NCI-H146 (cell line): Measurements from ENCODE around the gene HSPBP1.
A peak's percentile ranks its signal among the peaks of the same experiment; 100 is the strongest.
"Not testable (repeated sequence)": the region's sequence is repeated elsewhere in the genome, so short reads cannot be mapped to it uniquely, and the experiment has no call there.

ENCODE experiments used
- DNase-seq: peaks from one replicate; lab custom pipeline; 2025; lab: John Stamatoyannopoulos, UW

HSPBP1 gene

DNA sequence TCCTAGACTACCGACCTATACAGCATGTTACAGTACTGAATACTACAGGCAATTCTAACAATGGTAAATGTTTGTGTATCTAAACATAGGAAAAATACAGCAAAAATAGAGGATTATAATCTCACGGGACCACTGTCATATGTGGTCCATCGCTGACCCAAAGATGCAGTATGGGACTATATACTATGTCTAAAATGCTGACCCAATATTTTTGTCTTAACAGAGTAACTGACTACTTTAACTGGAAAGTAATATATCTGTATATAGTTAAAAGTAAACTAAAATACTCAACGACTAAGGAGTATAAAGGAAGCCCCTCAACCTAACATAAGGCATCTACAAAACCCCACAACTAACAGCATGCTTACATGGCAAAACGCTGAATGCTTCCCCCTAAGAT lies 46.9 kb downstream of the HSPBP1 start:
- no peak for DNase-seq

GRCh38 chr19:55232286-55232602 lies 47.7 kb downstream of the HSPBP1 start:
- DNase-seq = no peak

DNA sequence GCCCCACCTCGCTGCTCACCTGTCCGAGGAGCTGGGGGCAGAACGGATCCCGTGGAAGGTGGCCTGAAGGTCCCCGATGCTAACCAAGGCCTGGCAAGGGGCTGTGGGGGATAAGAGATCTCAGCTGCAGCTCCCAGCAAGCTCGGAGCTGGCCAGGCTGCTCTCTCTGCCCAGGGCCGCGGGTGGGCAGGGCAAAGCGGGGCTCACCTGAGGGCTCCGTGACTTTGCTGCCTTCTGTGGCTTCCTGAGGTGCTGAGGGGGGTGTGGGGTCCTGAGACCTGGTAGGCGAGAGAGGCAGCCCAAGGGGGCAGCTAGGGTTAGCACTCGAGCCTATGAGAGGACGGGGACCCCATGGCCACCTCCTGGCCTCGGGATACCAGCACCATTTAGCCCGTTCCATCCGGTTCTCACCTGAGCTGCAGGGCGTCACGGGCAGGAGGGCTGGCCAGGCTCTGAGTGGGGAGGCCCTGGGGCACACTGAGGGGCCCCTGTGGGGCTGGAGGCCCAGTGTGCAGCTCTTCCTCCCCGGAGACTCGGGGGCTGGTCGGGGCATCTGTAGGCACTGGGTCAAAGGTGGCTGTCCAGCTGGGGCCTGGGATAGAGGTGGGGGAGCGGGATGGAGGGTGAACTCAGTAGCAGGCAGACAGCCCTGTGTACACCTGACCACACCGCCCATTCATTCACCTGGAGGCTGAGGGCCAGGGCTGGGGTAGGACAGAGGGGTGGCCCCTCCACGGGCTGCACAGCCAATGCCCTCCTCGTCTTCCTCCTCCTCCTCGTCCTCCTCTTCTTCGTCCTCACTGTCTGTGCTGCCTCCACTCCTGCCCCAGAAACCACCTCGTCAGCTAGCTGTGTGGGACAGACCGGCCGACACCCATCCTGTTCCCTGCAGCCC lies 48.3 kb downstream of the HSPBP1 start:
- DNase-seq = no peak

DNA sequence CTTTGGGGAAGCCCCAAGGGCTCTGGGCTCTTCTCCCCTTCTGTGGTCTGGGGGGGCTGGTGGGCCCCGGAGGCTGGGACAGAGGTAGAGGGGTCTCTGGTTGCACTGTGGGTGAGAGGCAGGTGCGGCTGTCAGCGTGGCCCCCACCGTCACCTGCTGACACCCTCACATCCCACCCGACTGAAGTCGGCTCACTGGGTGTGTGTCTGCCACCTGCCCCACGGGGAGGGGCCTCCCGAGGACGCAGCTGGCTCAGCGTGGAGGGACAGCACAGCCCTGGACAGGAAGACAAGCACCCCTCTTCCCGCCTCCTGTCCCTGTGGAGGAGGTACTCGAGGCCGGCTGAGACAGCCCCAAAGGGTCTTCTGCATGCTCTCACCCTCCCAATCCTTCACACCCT lies 49.1 kb downstream of the HSPBP1 start:
- DNase-seq = no peak

GRCh38 chr19:55230329-55230728 lies 49.6 kb downstream of the HSPBP1 start:
- DNase-seq = no peak

DNA sequence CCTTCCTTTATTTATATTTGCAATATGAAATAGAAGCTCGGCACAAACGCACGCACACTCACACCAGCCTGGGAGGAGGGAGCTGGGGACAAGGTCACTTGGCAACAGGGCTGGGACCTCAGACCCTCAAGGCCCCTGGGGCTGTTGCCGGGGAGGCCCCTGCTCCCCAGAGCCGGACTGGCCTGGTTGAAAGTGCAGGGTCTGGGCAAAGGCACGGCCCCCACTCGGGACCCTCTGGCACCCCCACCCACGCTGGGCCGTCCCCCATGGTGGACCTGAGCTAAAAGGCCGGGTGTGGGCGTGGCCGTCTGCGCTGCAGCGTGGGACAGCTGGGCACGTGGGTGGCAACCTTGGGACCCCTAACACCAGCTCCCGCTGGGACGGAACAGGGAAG lies 50.1 kb downstream of the HSPBP1 start:
- DNase-seq = no peak

DNA sequence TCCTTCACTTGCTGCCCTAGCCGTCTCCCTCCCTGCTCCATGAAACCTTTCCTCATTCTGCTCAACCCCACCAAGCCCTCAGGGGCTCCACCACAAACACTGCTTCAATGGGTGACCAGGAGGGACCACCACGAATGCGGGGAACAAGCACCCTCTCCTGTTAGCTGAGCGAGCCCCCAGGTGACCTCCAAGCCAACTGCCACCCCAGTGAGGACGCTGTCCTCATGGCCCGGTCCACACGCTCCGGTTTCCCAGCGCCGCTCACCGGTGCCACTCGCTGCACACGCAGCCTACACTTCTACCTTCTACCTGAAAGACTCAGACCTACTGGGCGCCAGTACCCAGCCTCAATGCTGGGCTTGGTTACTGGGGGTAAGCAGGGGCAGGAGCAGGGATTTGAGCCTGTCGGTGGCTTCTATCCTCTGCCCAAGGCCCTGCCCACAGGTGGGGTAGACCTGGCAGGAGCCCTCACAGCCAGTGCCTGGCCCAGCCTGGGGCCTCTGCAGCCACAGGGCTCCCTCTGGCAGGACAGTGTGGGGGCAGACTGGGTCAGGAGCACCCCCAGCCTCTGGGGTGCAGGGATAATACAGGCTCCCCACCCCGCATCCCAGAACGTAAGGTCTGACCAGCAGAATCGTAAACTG lies 50.6 kb downstream of the HSPBP1 start:
- DNase-seq = no peak

GRCh38 chr19:55228403-55229031 lies 51.4 kb downstream of the HSPBP1 start, which contains the start of gene TMEM86B:
Gene TMEM86B (minus strand): TSS chr19:55228763. CDS start chr19:55228741, 22 bp downstream.
- DNase-seq = no peak

- DNase-seq = no peak
These were observed 51.9 kb downstream of the HSPBP1 start for GRCh38 chr19:55228015-55228391.

GRCh38 chr19:55227241-55228014 lies 52.5 kb downstream of the HSPBP1 start:
- DNase-seq = no peak

GRCh38 chr19:55226788-55227187 lies 53.1 kb downstream of the HSPBP1 start:
- DNase-seq = no peak

GRCh38 chr19:55226273-55226672 lies 53.6 kb downstream of the HSPBP1 start:
- no peak for DNase-seq

GRCh38 chr19:55225415-55225958 lies 54.4 kb downstream of the HSPBP1 start:
- no peak for DNase-seq

DNA sequence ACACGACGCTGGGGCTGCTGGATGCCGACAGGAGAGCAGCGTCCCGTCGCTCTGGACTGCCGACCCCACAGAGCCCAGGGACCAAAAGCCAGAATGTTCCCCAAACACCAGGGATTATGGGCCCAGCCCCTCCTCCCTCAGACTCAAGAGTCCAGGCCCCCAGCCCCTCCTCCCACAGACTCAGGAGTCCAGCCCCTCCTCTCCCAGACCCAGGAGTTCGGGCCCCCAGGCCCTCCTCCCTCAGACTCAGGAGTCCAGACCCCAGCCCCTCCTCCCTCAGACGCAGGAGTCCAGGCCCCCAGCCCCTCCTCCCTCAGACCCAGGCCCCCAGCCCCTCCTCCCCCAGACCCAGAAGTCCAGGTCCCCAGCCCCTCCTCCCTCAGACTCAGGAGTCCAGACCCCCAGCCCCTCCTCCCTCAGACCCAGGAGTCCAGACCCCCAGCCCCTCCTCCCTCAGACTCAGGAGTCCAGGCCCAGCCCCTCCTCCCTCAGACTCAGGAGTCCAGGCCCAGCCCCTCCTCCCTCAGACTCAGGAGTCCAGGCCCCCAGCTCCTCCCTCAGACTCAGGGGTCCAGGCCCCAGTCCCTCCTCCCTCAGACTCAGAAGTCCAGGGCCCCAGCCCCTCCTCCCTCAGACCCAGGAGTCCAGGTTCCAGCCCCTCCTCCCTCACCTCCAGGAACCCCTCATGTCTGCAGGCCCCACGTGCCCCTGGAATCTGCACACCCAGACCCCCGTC lies 55.1 kb downstream of the HSPBP1 start:
- not testable (repeated sequence) for DNase-seq

- no peak for DNase-seq
These were observed 55.8 kb downstream of the HSPBP1 start for GRCh38 chr19:55224038-55224665.

GRCh38 chr19:55223291-55224037 lies 56.4 kb downstream of the HSPBP1 start:
- no peak for DNase-seq

DNA sequence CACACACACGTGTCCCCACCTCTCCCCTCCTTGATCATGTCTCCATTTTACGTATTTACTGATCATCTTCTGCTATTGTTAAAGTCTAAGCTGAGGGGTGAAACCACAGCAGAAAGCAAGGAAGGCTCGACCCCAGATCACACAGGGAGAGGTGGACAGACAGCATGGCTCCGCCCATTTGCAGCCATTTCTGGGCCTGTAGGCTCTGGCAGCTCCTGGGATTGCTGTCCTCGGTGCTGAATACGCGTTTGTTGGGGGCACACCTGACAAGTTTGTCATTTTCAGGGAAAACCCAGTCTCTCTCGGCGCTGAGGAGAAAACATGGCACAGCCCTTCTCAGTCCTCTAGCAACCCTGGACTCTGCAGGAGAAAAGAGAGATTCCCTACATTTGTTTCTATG lies 59.4 kb downstream of the HSPBP1 start:
- no peak for DNase-seq

GRCh38 chr19:55216461-55217198 lies 63.3 kb downstream of the HSPBP1 start:
- peak; percentile 98 for DNase-seq

DNA sequence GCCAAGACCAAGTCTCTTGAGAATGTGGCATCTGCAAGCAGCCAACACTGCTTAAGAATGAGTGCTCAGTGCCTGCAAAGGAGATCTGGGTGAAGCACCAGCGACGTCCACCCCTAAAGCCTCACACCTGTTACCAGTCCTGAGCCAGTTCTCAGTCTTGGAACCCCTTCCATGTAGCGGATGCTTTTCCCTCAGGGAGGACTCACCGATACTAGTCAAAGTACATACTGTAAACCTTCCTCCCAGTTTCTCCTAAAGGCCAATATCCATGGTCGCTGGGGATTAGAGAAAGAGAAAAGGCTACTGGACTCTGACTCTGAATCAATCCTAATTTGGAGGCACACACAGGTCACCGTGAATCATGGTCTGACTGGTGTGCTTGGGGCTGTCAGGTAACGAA lies 66.4 kb downstream of the HSPBP1 start:
- no peak for DNase-seq
